ENCODE data around the gene GPATCH2. TPM values are rescaled to one million over a fixed set of nuclear protein-coding genes. Genes with fewer than 3 reads are reported as not detected.

Gene GPATCH2
- total RNA-seq, 1 experiment from 2014 or later = 11.3 TPM

DNA sequence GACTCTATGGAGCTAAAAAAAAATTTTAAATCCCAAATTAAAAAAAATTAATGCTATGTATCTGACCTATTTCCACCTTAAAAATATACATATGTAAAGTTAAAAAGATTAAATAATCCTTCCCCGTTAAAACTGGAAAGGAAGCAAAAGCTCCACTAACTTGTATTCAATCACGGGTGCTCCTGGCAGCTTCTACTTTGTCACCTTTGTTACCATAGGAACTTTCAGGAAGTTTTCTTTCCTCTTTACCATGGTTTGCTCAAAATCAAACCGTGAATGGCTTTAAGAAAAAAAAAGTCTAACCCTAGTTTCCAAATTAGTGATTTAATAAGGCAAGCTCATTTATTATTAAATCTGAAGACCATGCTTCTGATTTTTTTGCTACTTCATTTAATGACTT lies 3.5 kb downstream of the GPATCH2 start:
- intact Hi-C loops (cut with micrococcal nuclease) = no loop called here
- no peak overlapping the region for H3K27ac ChIP-seq (ENCODE audit: low read depth, low read length)
- ChIA-PET CTCF (no interaction called here), RAD21 (ENCODE audit: low non-redundant PET in 1 of 2, low total read pairs in 2 of 2, uncharacterized antibody in 2 of 2, unreplicated experiment in 2 of 2) (no interaction called here), POLR2A (no interaction called here)
- H2AFZ ChIP-seq (ENCODE audit: low read depth, low read length, poor library complexity, severe bottlenecking) = no peak overlapping the region
- DNase-seq (ENCODE audit: low read depth, low spot score) = no peak
- H3K36me3 ChIP-seq (ENCODE audit: control insufficient read depth in 1 of 2, insufficient read depth in 2 of 2, low read length in 2 of 2) = no peaks in the 10 kb centered on the region
- H3K9ac ChIP-seq (ENCODE audit: low read length) = no peak overlapping the region
- BruUV-seq (replicated peaks) = no TSS peak
- H3K9me3 ChIP-seq (ENCODE audit: control insufficient read depth in 1 of 2, insufficient read depth in 1 of 2, low read depth in 1 of 2, low read length in 2 of 2) = no peaks in the 10 kb centered on the region
- no peaks in the 10 kb centered on the region for H3K27me3 ChIP-seq (ENCODE audit: insufficient read depth, low read length)
- no peak for TF ChIP-seq RAD21 (IDR thresholded peaks at IDR 0.05; ENCODE audit: low read depth)
- TF ChIP-seq POLR2AphosphoS5 (IDR thresholded peaks at IDR 0.05; ENCODE audit: low read depth, low read length) = no peak
- TF ChIP-seq, protein P1, sequence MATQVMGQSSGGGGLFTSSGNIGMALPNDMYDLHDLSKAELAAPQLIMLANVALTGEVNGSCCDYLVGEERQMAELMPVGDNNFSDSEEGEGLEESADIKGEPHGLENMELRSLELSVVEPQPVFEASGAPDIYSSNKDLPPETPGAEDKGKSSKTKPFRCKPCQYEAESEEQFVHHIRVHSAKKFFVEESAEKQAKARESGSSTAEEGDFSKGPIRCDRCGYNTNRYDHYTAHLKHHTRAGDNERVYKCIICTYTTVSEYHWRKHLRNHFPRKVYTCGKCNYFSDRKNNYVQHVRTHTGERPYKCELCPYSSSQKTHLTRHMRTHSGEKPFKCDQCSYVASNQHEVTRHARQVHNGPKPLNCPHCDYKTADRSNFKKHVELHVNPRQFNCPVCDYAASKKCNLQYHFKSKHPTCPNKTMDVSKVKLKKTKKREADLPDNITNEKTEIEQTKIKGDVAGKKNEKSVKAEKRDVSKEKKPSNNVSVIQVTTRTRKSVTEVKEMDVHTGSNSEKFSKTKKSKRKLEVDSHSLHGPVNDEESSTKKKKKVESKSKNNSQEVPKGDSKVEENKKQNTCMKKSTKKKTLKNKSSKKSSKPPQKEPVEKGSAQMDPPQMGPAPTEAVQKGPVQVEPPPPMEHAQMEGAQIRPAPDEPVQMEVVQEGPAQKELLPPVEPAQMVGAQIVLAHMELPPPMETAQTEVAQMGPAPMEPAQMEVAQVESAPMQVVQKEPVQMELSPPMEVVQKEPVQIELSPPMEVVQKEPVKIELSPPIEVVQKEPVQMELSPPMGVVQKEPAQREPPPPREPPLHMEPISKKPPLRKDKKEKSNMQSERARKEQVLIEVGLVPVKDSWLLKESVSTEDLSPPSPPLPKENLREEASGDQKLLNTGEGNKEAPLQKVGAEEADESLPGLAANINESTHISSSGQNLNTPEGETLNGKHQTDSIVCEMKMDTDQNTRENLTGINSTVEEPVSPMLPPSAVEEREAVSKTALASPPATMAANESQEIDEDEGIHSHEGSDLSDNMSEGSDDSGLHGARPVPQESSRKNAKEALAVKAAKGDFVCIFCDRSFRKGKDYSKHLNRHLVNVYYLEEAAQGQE (IDR thresholded peaks at IDR 0.05; ENCODE audit: low read depth) = no peak
- no peak for TF ChIP-seq EZH2 (IDR thresholded peaks at IDR 0.05)
- no peak for TF ChIP-seq TCF7L2 (IDR thresholded peaks at IDR 0.05; ENCODE audit: borderline replicate concordance, extremely low read depth, insufficient read depth, insufficient read length)
- TF ChIP-seq, protein P2, sequence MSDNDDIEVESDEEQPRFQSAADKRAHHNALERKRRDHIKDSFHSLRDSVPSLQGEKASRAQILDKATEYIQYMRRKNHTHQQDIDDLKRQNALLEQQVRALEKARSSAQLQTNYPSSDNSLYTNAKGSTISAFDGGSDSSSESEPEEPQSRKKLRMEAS (IDR thresholded peaks at IDR 0.05) = no peak
- no peak for TF ChIP-seq ZFX (IDR thresholded peaks at IDR 0.05)
- no peak for TF ChIP-seq FOSL1 (IDR thresholded peaks at IDR 0.05; ENCODE audit: low read depth)
- TF ChIP-seq ATF3 (IDR thresholded peaks at IDR 0.05) = no peak
- no peak for TF ChIP-seq EZH2phosphoT487 (IDR thresholded peaks at IDR 0.05; ENCODE audit: borderline replicate concordance)
- TF ChIP-seq ZNF274 (IDR thresholded peaks at IDR 0.05; ENCODE audit: low read depth, low read length) = no peak
- no peak for TF ChIP-seq YY1 (IDR thresholded peaks at IDR 0.05; ENCODE audit: extremely low read depth, insufficient replicate concordance, low read depth, low read length)
- TF ChIP-seq, protein P3, sequence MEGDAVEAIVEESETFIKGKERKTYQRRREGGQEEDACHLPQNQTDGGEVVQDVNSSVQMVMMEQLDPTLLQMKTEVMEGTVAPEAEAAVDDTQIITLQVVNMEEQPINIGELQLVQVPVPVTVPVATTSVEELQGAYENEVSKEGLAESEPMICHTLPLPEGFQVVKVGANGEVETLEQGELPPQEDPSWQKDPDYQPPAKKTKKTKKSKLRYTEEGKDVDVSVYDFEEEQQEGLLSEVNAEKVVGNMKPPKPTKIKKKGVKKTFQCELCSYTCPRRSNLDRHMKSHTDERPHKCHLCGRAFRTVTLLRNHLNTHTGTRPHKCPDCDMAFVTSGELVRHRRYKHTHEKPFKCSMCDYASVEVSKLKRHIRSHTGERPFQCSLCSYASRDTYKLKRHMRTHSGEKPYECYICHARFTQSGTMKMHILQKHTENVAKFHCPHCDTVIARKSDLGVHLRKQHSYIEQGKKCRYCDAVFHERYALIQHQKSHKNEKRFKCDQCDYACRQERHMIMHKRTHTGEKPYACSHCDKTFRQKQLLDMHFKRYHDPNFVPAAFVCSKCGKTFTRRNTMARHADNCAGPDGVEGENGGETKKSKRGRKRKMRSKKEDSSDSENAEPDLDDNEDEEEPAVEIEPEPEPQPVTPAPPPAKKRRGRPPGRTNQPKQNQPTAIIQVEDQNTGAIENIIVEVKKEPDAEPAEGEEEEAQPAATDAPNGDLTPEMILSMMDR (IDR thresholded peaks at IDR 0.05 in 2 of 3, conservative IDR thresholded peaks at IDR 0.05 in 1 of 3; ENCODE audit: borderline replicate concordance in 1 of 3, insufficient read depth in 1 of 3, low read depth in 2 of 3, low read length in 2 of 3) = no peak
- TF ChIP-seq CBX3 (IDR thresholded peaks at IDR 0.05; ENCODE audit: low read depth) = no peak
- no peak for TF ChIP-seq ELF1 (IDR thresholded peaks at IDR 0.05; ENCODE audit: borderline replicate concordance, low read depth)
- no peak for TF ChIP-seq CEBPB (IDR thresholded peaks at IDR 0.05; ENCODE audit: low read depth)
- TF ChIP-seq SP1 (IDR thresholded peaks at IDR 0.05; ENCODE audit: low read depth) = no peak
- TF ChIP-seq SIN3A (IDR thresholded peaks at IDR 0.05; ENCODE audit: low read depth) = no peak
- TF ChIP-seq SRF (IDR thresholded peaks at IDR 0.05; ENCODE audit: low read depth) = no peak
- TF ChIP-seq JUND (IDR thresholded peaks at IDR 0.05) = no peak
- H3K4me2 ChIP-seq (ENCODE audit: low read length) = no peak overlapping the region
- no peaks in the 10 kb centered on the region for H3K9me2 ChIP-seq (ENCODE audit: insufficient read depth)
- no peak for ATAC-seq
- H4K20me1 ChIP-seq (ENCODE audit: insufficient read depth) = peaks cover 10% of the 10 kb centered on the region; the same call in 1 of the 2 replicates
- peaks cover 82% of the 10 kb centered on the region for H3K79me2 ChIP-seq (ENCODE audit: insufficient read depth, low read length)
- peaks cover 0 to 12% of the 10 kb centered on the region in 2 experiments; a peak in 1 of 4 replicates for H3K4me1 ChIP-seq (ENCODE audit: control insufficient read depth in 1 of 2, insufficient read depth in 2 of 2, low read length in 2 of 2)
- H3K4me3 ChIP-seq (replicated peaks in 1 of 2; ENCODE audit: low read depth in 1 of 2, low read length in 2 of 2) = no peak overlapping the region
